K562 (cell line): ENCODE measurements around the gene IPP. TPM values are rescaled to one million over a fixed set of nuclear protein-coding genes. Genes with fewer than 3 reads are reported as not detected.

Source experiments
- ATAC-seq: fragments of 200-7000 bp; cut with Tn5 transposase; 3 replicates; pipeline ENCODE4 v1.9.1; 2020; ENCODE audit warnings: moderate library complexity
- BruUV-seq: library from RNA; stranded (reverse); fragments of 400-500 nt; replicated peaks from 2 replicates; lab custom pipeline; 2021; lab: Mats Ljungman, UMichigan
- CTCF ChIA-PET: fragments of 300-600 bp; formaldehyde crosslinking; extraction: SDS; loops from one replicate; lab custom pipeline; 2021; ENCODE audit warnings: low intra/inter-chr PET ratio; lab: Yijun Ruan, JAX
- POLR2A ChIA-PET: fragments of 300-600, 350-650 bp; sonication (Branson Sonifier 250); formaldehyde crosslinking; extraction: SDS; loops from one replicate; lab custom pipeline; 2021; ENCODE audit warnings: antibody characterized with exemption, inconsistent platforms; lab: Yijun Ruan, JAX
- DNase-seq, 4 experiments: peaks; one replicate each; pipeline versions ENCODE4 v3.0.0 to v3.0.0-alpha.2; 2011 to 2018; ENCODE audit warnings: low spot score in 3 of 4, mixed read lengths in 3 of 4; ENCODE audit errors: extremely low read depth in 1 of 4
- FAIRE-seq: peaks from 2 replicates; lab custom pipeline; 2011; peaks lifted over from hg19 to GRCh38; lab: Jason Lieb, UNC
- H2AFZ ChIP-seq: 2 replicates; pipeline ENCODE4 v1.6.0; 2011; ENCODE audit warnings: low read depth, low read length, control low read depth, inconsistent platforms
- H3K27ac ChIP-seq: fragments of 200-600 bp; 3 replicates; pipeline ENCODE4 v1.8.0; 2011; ENCODE audit warnings: low read depth, mild to moderate bottlenecking, control low read depth, inconsistent platforms, low read length, moderate library complexity, mixed read lengths; ENCODE audit errors: extremely low read depth
- H3K27me3 ChIP-seq, 2 experiments: fragments of 300-600 bp in 1 of 2; 2 replicates in 1 of 2; 3 replicates in 1 of 2; pipeline versions ENCODE4 v1.6.0 to v1.8.0; 2011; ENCODE audit warnings: inconsistent platforms in 2 of 2, low read length in 2 of 2, mild to moderate bottlenecking in 1 of 2, mixed read lengths in 1 of 2, moderate library complexity in 1 of 2; ENCODE audit not compliant: control insufficient read depth in 2 of 2, insufficient read depth in 2 of 2
- H3K36me3 ChIP-seq: fragments of 300-600 bp; 3 replicates; pipeline ENCODE4 v1.8.0; 2011; ENCODE audit warnings: mild to moderate bottlenecking, low read length, inconsistent platforms; ENCODE audit not compliant: control insufficient read depth, insufficient read depth
- H3K4me1 ChIP-seq, 2 experiments: fragments of 200-600 bp in 1 of 2; replicated peaks in 1 of 2; 2 replicates in 1 of 2; 3 replicates in 1 of 2; pipeline versions ENCODE4 v1.5.1 to v1.8.0; 2011; ENCODE audit warnings: inconsistent platforms in 2 of 2, low read length in 2 of 2, mild to moderate bottlenecking in 1 of 2, mixed read lengths in 1 of 2, moderate library complexity in 1 of 2; ENCODE audit not compliant: control insufficient read depth in 2 of 2, insufficient read depth in 2 of 2
- H3K4me2 ChIP-seq: 2 replicates; pipeline ENCODE4 v1.6.1; 2011; ENCODE audit warnings: low read length, control low read depth, inconsistent platforms, mixed read lengths; ENCODE audit not compliant: insufficient read depth
- H3K4me3 ChIP-seq: fragments of 200-600 bp; sonication (generic), shearing (Covaris generic); 2 replicates; pipeline ENCODE4 v1.5.1; 2016; ENCODE audit warnings: control low read depth, inconsistent platforms
- H3K79me2 ChIP-seq: fragments of 200-600 bp; 3 replicates; pipeline ENCODE4 v1.8.0; 2011; ENCODE audit warnings: low read length, inconsistent platforms; ENCODE audit not compliant: control insufficient read depth, insufficient read depth
- H3K9ac ChIP-seq, 2 experiments: 2 replicates each; pipeline versions ENCODE4 v1.6.0 to v1.6.1; 2011; ENCODE audit warnings: low read depth in 2 of 2, low read length in 2 of 2, control low read depth in 1 of 2, inconsistent platforms in 1 of 2, mild to moderate bottlenecking in 1 of 2, mixed read lengths in 1 of 2; ENCODE audit not compliant: insufficient read depth in 1 of 2
- H3K9me1 ChIP-seq: one replicate; pipeline ENCODE4 v1.6.0; 2011; ENCODE audit warnings: inconsistent platforms, mild to moderate bottlenecking, low read length, moderate library complexity; ENCODE audit not compliant: control insufficient read depth, insufficient read depth
- H3K9me3 ChIP-seq: replicated peaks from 2 replicates; pipeline ENCODE4 v1.5.1; 2011; ENCODE audit warnings: low read depth, low read length, inconsistent platforms; ENCODE audit not compliant: control insufficient read depth, insufficient read depth
- H4K20me1 ChIP-seq: replicated peaks from 2 replicates; pipeline ENCODE4 v1.6.1; 2011; ENCODE audit warnings: low read length, inconsistent platforms, mixed read lengths; ENCODE audit not compliant: control insufficient read depth, insufficient read depth
- CBX2 ChIP-seq: fragments of 200-600 bp; sonication (generic); IDR thresholded peaks from one replicate; pipeline ENCODE4 v1.6.1; 2012; ENCODE audit warnings: mild to moderate bottlenecking, low read length, inconsistent platforms; ENCODE audit not compliant: insufficient read depth, poor library complexity, severe bottlenecking
- CTCFL ChIP-seq: IDR thresholded peaks from 2 replicates; pipeline ENCODE4 v1.6.1; 2011; ENCODE audit warnings: borderline replicate concordance, low read depth, mild to moderate bottlenecking, moderate library complexity, low read length; ENCODE audit not compliant: insufficient read depth, poor library complexity, severe bottlenecking
- HNRNPUL1 ChIP-seq: fragments of 200-400 bp; formaldehyde crosslinking; IDR thresholded peaks from 2 replicates; pipeline ENCODE4 v1.6.1; 2017; ENCODE audit warnings: low read length
- KAT8 ChIP-seq: fragments of 450-650 bp; IDR thresholded peaks from 2 replicates; pipeline ENCODE4 v1.6.1; 2016; ENCODE audit warnings: low read depth, mild to moderate bottlenecking
- KLF10 ChIP-seq: fragments of 250-450 bp; sonication (Bioruptor Pico); IDR thresholded peaks from 2 replicates; pipeline ENCODE4 v1.6.1; 2021; ENCODE audit warnings: matching md5 sums
- MTA2 ChIP-seq: fragments of 450-650 bp; IDR thresholded peaks from 2 replicates; pipeline ENCODE4 v1.6.1; 2016; ENCODE audit warnings: low read depth
- NR2C1 ChIP-seq, 2 experiments: fragments of 450-650 bp; IDR thresholded peaks; 2 replicates each; pipeline ENCODE4 v1.6.1; 2017; ENCODE audit warnings: mild to moderate bottlenecking in 2 of 2, antibody characterized with exemption in 1 of 2, inconsistent platforms in 1 of 2, missing compliant biosample characterization in 1 of 2, missing genetic modification characterization in 1 of 2
- PHTF2 ChIP-seq: fragments of 250-450 bp; sonication (Bioruptor Pico); IDR thresholded peaks from 2 replicates; pipeline ENCODE4 v1.5.0; 2021; ENCODE audit warnings: mild to moderate bottlenecking
- POLR2A ChIP-seq: fragments of 450-650 bp; conservative IDR thresholded peaks from 2 replicates; pipeline ENCODE4 v1.6.1; 2016
- POLR2B ChIP-seq: fragments of 450-650 bp; IDR thresholded peaks from 2 replicates; pipeline ENCODE4 v1.6.1; 2018; ENCODE audit warnings: low read depth; ENCODE audit not compliant: partially characterized antibody
- RHOXF2B ChIP-seq: fragments of 250-450 bp; sonication (Bioruptor Pico); conservative IDR thresholded peaks from 2 replicates; pipeline ENCODE4 v1.5.1; 2021
- SUPT5H ChIP-seq: fragments of 450-650 bp; IDR thresholded peaks from 2 replicates; pipeline ENCODE4 v1.6.1; 2016
- TFE3 ChIP-seq: fragments of 450-650 bp; formaldehyde crosslinking; IDR thresholded peaks from 2 replicates; pipeline ENCODE4 v1.4.0; 2020; ENCODE audit warnings: mild to moderate bottlenecking, mixed read lengths
- TRIM25 ChIP-seq: fragments of 450-650 bp; IDR thresholded peaks from 2 replicates; pipeline ENCODE4 v1.7.0; 2016; ENCODE audit warnings: borderline replicate concordance
- UBTF ChIP-seq, 2 experiments: IDR thresholded peaks; 2 replicates each; pipeline ENCODE4 v1.6.1; 2012; ENCODE audit warnings: improper control_type of control experiment in 2 of 2, low read depth in 2 of 2, low read length in 2 of 2, borderline replicate concordance in 1 of 2
- ZKSCAN3 ChIP-seq: fragments of 250-450 bp; sonication (Bioruptor Pico); IDR thresholded peaks from 2 replicates; pipeline ENCODE4 v1.4.0; 2020
- WGBS: fragments of 100-300 bp; shearing (Covaris generic); methylation state at CpG from one replicate; pipeline ENCODE4 v1.1.6; 2016; ENCODE audit warnings: low coverage, mixed read lengths; ENCODE audit not compliant: insufficient coverage; ENCODE audit errors: missing lambda C conversion rate; 5-methylcytosine and 5-hydroxymethylcytosine counted together
- in situ Hi-C: fragments of 300-500 bp; cut with MboI; formaldehyde crosslinking; loops from 4 replicates; pipeline ENCODE4 v1.15.0; 2018; ENCODE audit warnings: inconsistent platforms, mixed read lengths
- intact Hi-C: fragments of 100-400 bp; cut with micrococcal nuclease; formaldehyde crosslinking; loops from 2 replicates; pipeline ENCODE4 v1.14.2; 2022
- polyA plus RNA-seq, 8 experiments: library from polyadenylated mRNA; depleted of rRNA in 4 of 8; stranded (reverse) in 5 of 8; unstranded in 3 of 8; fragments of >200 nt; fragmentation: Nextera tagmentation in 2 of 8; fragmentation: Illumina TruSeq in 1 of 8; extraction: Ambion mirVana in 2 of 8; extraction: Trizol in 1 of 8; gene quantifications; 2 replicates each; pipeline versions ENCODE4 v1.2.1 to v1.2.3, GENCODE V29; 2011 to 2014; ENCODE audit warnings: inconsistent platforms in 1 of 8, missing spikeins in 1 of 8
- total RNA-seq, 7 experiments: library from RNA; depleted of rRNA in 6 of 7; stranded (reverse); fragments of >200 nt in 6 of 7; fragmentation: Illumina TruSeq in 2 of 7; extraction: Trizol in 2 of 7; gene quantifications; 2 replicates each; pipeline versions ENCODE4 v1.2.1 to v1.2.3, GENCODE V29; 2011 to 2021; ENCODE audit warnings: low replicate concordance in 1 of 7

Gene IPP
- total and polyA plus RNA-seq, 9 of the 15 experiments (the other 6 are each of a cell fraction or from before 2014, with no cell fraction given), result 6.9 to 15.1 (median 9.7) TPM

- Histone ChIP-seq H4K20me1 (no peaks in the 10 kb centered on the region), H3K4me1 (no peaks in the 10 kb centered on the region), H3K79me2 (peaks cover 24% of the 10 kb centered on the region), H3K9me1 (no peaks in the 10 kb centered on the region), H2AFZ (no peak overlapping the region), H3K9ac (no peak overlapping the region), H3K27me3 (no peaks in the 10 kb centered on the region), H3K4me3 (no peak overlapping the region), H3K4me2 (no peak overlapping the region), H3K36me3 (peaks cover 53% of the 10 kb centered on the region), H3K27ac (no peak overlapping the region), H3K9me3 (no peaks in the 10 kb centered on the region)
- intact Hi-C loops, result no loop called here
- WGBS, result 87% methylated on average over 7 of the region's 7 CpGs
- no peak for FAIRE-seq
- BruUV-seq, result no TSS peak
- peak; percentile 21 for ATAC-seq
- ChIA-PET CTCF (no interaction called here), POLR2A (interaction anchor here (0.5 to 1.7 kb wide), 7 partner anchors 9 to 1455 kb away, joined by 3 to 12 read pairs (median 3); partner anchors contain the start of genes GPBP1L1 and IPP)
- no peak for DNase-seq
- in situ Hi-C loops, result no loop called here
- TF ChIP-seq TRIM25 (no peak), SUPT5H (peak; percentile 75), NR2C1 (IDR thresholded peaks at IDR 0.05) (no peak), NR2C1 (tag; IDR thresholded peaks at IDR 0.05) (no peak), UBTF (IDR thresholded peaks at IDR 0.05; ENCODE audit: borderline replicate concordance in 1 of 2, low read depth in 2 of 2, low read length in 2 of 2) (no peak), CBX2 (no peak), KAT8 (no peak), POLR2B (peak; percentile 64), CTCFL (no peak), MTA2 (no peak), ZKSCAN3 (CRISPR knock-in tag) (no peak), PHTF2 (CRISPR knock-in tag) (no peak), RHOXF2B (CRISPR knock-in tag) (0 out of 2 replicates have a peak, but pooled peaks have one; percentile 22), TFE3 (CRISPR knock-in tag) (no peak), KLF10 (no peak), HNRNPUL1 (no peak), POLR2A (peak; percentile 76)
Measured at GRCh38 chr1:45694823-45695222, 55.6 kb downstream of the IPP start.
